ENCODE data around the gene GRPEL1.

The GRPEL1 gene

DNA sequence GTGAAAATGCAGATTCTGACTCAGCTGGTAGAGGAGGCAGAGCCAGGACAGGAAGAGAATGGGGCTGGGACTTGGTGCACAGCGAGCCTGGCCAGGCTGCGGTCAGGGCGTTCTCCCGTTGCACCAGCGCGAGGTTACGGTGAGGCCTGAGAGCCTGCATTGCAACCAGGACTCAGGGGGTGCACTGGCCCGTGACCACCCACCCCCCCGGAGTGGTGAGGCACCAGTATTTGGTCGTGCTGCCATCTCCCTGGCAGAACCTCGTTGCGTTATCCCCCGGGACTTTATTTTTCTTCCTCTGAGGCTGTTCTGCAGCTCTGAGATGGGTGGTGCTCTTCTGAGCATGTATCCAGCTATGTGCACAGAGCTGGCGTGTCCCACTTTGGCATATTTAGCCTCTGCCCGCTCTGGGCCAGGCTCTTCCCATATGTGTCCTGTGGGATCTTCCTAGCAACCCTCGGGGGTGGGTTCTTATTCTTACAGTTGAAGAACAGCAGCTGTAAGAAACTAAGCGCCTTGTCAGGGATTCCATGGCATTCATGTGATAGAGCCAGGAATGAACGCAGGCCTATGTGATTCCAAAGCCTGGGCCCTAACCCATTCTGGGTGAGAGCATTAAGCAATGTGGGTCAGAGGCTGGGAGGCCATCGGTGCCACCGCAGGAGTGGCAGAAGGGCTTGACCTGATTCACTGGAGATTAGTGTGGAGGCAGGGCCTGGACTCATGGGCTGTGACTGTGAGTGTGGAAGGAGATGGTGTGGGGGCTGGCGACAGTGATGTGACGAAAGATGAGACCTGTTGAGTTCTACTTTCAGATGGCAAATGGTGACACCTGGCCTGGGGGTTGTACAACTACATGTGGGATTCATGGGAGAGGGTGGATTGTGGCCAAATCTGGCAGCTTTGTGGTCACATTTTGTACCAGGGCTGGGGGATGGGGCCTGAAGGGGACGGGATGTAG lies 21.6 kb downstream of the GRPEL1 start:
- no peak for TF ChIP-seq CTCF (IDR thresholded peaks at IDR 0.05; ENCODE audit: insufficient read depth, low read depth, low read length, missing control alignments)
- peak; percentile 88 for DNase-seq (ENCODE audit: low read depth)
- H3K4me3 ChIP-seq (ENCODE audit: low read depth, low read length), result peak overlapping the region; percentile 94

- peak overlapping the region; percentile 94 for H3K4me3 ChIP-seq (ENCODE audit: low read depth, low read length)
- no peak for DNase-seq (ENCODE audit: low read depth)
- TF ChIP-seq CTCF (IDR thresholded peaks at IDR 0.05; ENCODE audit: insufficient read depth, low read depth, low read length, missing control alignments), result no peak
Measured at GRCh38 chr4:7045553-7045952, 22.3 kb downstream of the GRPEL1 start.

DNA sequence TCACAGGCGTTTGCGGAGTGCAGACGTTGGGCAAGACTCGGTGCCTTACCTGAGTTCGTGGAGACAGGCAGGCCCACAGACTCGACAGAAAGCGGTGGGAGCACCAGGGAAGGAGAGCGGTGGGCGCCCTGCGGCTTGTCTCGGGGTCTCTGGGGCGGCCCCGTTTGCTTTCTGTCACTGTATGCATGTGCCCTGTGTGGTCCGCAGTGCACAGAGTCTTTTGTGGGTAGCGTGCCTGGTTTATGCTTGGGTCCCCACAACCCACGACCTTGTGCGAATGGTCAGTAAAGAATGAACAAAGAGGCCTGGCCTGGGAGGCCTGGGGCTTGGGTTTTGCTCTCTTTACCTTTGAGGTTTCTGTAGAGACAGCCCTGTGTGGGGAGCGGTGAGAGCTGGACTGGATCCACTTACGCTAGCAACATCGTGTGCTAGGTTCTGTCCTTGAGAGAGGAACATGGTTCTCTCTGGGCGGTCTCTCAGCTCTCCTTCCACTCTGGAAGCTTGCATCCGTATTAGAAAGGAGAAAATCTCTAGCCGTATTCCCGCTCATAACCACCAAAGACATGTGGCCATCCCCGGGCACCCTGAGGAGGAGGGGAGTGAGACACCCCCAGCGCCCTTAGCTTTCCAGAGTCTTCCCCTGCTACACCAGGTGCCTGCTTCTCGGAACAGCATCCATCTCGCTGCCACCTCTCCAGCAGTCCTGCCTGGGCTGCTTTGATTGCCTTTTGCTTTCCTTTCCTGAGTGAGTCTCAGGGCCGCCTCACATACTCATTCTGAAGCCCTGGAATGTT lies 23.5 kb downstream of the GRPEL1 start:
- TF ChIP-seq CTCF (IDR thresholded peaks at IDR 0.05; ENCODE audit: insufficient read depth, low read depth, low read length, missing control alignments), result no peak

GRCh38 chr4:7043284-7044136 lies 24.4 kb downstream of the GRPEL1 start, which contains the start of gene TADA2B:
TSS of gene TADA2B (plus strand) at chr4:7043372. CDS start at chr4:7043580, 208 bp downstream.
- peak; percentile 71 for DNase-seq (ENCODE audit: low read depth)
- H3K4me3 ChIP-seq (ENCODE audit: low read depth, low read length), result peak within 1 kb of the TSS; percentile 94
- TF ChIP-seq CTCF (IDR thresholded peaks at IDR 0.05; ENCODE audit: insufficient read depth, low read depth, low read length, missing control alignments), result peak; percentile 53

More for the DNA sequence above, 23.5 kb downstream of the GRPEL1 start:
- peak; percentile 31 for DNase-seq (ENCODE audit: low read depth)
- H3K4me3 ChIP-seq (ENCODE audit: low read depth, low read length), result peak overlapping the region; percentile 94

DNA sequence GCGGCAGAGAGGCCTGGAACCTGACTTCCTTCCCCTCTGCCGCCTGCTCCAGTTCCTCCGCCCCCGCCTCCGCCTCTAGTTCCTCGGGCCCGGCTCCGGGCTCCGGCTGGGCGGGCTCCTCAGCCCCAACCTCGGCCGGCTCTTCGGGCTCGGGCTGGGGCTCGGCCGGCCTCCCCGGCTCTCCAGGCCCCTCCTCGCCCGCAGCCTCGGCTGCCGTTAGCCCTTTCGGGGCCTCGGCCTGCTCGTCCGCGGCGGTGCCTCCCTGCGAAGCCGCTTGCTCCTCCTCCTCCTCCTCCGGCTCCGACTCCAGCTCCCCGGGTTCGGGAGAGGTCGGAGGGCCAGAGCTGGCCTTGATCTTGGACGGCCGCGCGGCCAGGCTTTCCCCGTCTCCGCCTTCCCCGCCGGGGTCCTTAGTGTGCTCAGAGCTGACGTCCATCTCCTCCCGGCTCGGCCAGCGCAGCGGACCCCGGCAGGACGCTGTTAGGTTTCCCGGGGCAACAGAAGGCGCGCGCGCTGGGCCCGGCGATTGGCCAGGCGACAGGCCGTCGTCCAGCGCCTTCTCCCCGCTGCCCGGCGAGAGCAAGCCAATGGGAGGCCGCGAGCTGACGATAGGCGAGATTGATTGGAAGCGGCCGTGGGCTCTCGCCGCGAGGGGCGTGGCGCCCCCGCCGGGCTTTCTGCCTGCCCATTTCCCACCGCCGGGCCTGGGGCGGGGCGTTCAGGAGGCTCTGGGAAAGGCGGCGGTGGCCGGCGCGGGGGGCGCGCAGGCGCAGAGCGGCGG lies 25.2 kb downstream of the GRPEL1 start:
- TF ChIP-seq CTCF (IDR thresholded peaks at IDR 0.05; ENCODE audit: insufficient read depth, low read depth, low read length, missing control alignments), result no peak
- DNase-seq (ENCODE audit: low read depth), result peak; percentile 98
- peak overlapping the region; percentile 87 for H3K4me3 ChIP-seq (ENCODE audit: low read depth, low read length)
